Motor neuron (in vitro differentiated cells): ENCODE results near the gene USP24. TPM values are rescaled to one million over a fixed set of nuclear protein-coding genes. Genes with fewer than 3 reads are reported as not detected.

Experiments
- ATAC-seq, 8 experiments: fragments of 200-7000 bp; cut with Tn5 transposase; replicated peaks in 6 of 8; 2 replicates each; pipeline ENCODE4 v1.8.0; 2021; ENCODE audit warnings: mild to moderate bottlenecking in 8 of 8, moderate library complexity in 8 of 8
- H3K27ac ChIP-seq, 2 donors: fragments of 250-450 bp; sonication (Bioruptor Pico); 2 replicates each; pipeline ENCODE4 v1.9.0; 2021; ENCODE audit warnings: antibody characterized with exemption in 2 of 2, mild to moderate bottlenecking in 2 of 2, moderate library complexity in 1 of 2
- H3K4me1 ChIP-seq, 2 donors: fragments of 250-450 bp; sonication (Bioruptor Pico); replicated peaks in 1 of 2; 2 replicates each; pipeline ENCODE4 v1.6.1; 2021; ENCODE audit warnings: antibody characterized with exemption in 2 of 2, mild to moderate bottlenecking in 2 of 2, moderate library complexity in 1 of 2
- H3K4me3 ChIP-seq, 5 donors: fragments of 250-450 bp; sonication (Bioruptor Pico); 2 replicates each; pipeline ENCODE4 v1.9.0; 2021; ENCODE audit warnings: antibody characterized with exemption in 5 of 5, mild to moderate bottlenecking in 5 of 5, moderate library complexity in 4 of 5
- WGBS, 10 experiments: fragments of 450-650 bp; shearing (Covaris generic); methylation state at CpG; one replicate each; pipeline ENCODE4 v1.0.0; 2022; 5-methylcytosine and 5-hydroxymethylcytosine counted together
- in situ Hi-C, 9 experiments: fragments of 400-800 bp; cut with MboI; loops; one replicate each; pipeline ENCODE4 v1.15.0; 2021; ENCODE audit warnings: low sequenced_read_pairs in 9 of 9, low pct_unique_long_range_greater_than_20kb in 2 of 9; ENCODE audit not compliant: unreplicated experiment in 9 of 9
- total RNA-seq, 8 experiments: library from RNA; unstranded; fragments of 300-600 nt; gene quantifications; 2 replicates each; pipeline versions ENCODE4 v1.2.3 to v1.2.4, GENCODE V29; 2022

USP24 gene
- total RNA-seq, 8 experiments from 2014 or later, result 25.4 to 59.2 (median 46.5) TPM

DNA sequence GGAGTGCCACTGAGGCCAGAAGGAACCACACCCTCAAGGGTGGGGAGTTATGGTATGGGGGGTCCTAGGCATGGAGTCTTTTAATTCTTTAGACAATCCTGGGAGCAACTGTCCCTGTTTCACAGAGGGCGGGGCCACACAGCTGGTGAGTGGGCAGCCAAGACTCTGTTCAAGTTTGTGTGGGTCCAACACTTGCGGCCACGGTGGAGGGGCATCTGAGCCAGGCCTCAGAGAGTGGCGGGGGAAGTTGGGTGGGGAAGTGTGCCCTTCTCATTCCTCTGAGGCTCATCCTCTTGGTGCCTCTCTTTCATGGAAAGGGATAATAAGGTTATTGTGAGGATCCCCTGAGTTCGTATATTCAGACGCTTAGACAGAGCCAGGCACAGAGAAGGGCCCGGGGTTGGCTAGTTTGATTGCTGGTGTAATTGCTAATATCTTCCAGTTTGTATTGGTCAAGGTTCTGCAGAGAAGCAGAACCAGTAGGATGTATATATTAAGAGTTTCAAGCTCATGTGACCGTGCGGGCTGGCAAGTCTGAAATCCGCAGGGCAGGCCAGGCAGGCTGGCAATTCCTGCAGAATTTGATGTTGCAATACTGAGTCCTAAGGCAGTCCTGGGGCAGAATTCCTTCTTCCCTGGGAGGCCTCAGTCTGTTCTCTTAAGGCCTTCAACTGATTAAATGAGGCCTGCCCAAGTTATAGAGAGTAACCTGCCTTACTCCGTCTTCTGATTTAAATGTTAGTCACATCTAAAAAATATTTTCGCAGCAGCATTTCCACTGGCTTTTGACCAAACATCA, 159.9 kb downstream of the USP24 start:
- ATAC-seq, result no peak
- H3K4me1 ChIP-seq, result peaks cover 0 to 3% of the 10 kb centered on the region in 2 donors
- in situ Hi-C loops, result no loop called here
- WGBS, 10 experiments, result 67 to 100% (median 89%) methylated on average over 1 to 6 of the region's 12 CpGs; no CpG with 5 or more reads in 1 of the 10 experiments
- H3K4me3 ChIP-seq, result no peak overlapping the region
- no peak overlapping the region for H3K27ac ChIP-seq

GRCh38 chr1:55054396-55054795, 160.8 kb downstream of the USP24 start:
- WGBS, 10 experiments, result 95 to 100% (median 98%) methylated on average over 2 to 5 of the region's 5 CpGs; no CpG with 5 or more reads in 6 of the 10 experiments

GRCh38 chr1:55053265-55053954, 161.8 kb downstream of the USP24 start:
- H3K27ac ChIP-seq, result no peak overlapping the region
- in situ Hi-C loops, result no loop called here
- H3K4me1 ChIP-seq, result peaks cover 0 to 3% of the 10 kb centered on the region in 2 donors
- WGBS, 10 experiments, result 57 to 95% (median 66%) methylated on average over 1 to 5 of the region's 7 CpGs; no CpG with 5 or more reads in 5 of the 10 experiments
- H3K4me3 ChIP-seq, result no peak overlapping the region
- ATAC-seq, result no peak

More at GRCh38 chr1:55054396-55054795, 160.8 kb downstream of the USP24 start:
- no peak for ATAC-seq
- in situ Hi-C loops, result no loop called here
- H3K27ac ChIP-seq, result no peak overlapping the region
- H3K4me3 ChIP-seq, result no peak overlapping the region
- peaks cover 0 to 3% of the 10 kb centered on the region in 2 donors for H3K4me1 ChIP-seq

- H3K27ac ChIP-seq, result no peak overlapping the region
- peaks cover 0 to 3% of the 10 kb centered on the region in 2 donors for H3K4me1 ChIP-seq
- in situ Hi-C loops, result no loop called here
- WGBS, 10 experiments, result 38 to 92% (median 77%) methylated on average over 3 to 22 of the region's 29 CpGs; no CpG with 5 or more reads in 4 of the 10 experiments
- no peak overlapping the region for H3K4me3 ChIP-seq
- ATAC-seq, result no peak
Observed at GRCh38 chr1:55052221-55053142, 162.7 kb downstream of the USP24 start.

GRCh38 chr1:55051621-55052020, 163.5 kb downstream of the USP24 start:
- Histone ChIP-seq H3K4me3 (no peak overlapping the region), H3K4me1 (peaks cover 0 to 3% of the 10 kb centered on the region in 2 donors), H3K27ac (no peak overlapping the region)
- no peak for ATAC-seq
- in situ Hi-C loops, result no loop called here
- 57 to 100% (median 76%) methylated on average over 2 to 9 of the region's 9 CpGs; no CpG with 5 or more reads in 3 of the 10 experiments for WGBS, 10 experiments

DNA sequence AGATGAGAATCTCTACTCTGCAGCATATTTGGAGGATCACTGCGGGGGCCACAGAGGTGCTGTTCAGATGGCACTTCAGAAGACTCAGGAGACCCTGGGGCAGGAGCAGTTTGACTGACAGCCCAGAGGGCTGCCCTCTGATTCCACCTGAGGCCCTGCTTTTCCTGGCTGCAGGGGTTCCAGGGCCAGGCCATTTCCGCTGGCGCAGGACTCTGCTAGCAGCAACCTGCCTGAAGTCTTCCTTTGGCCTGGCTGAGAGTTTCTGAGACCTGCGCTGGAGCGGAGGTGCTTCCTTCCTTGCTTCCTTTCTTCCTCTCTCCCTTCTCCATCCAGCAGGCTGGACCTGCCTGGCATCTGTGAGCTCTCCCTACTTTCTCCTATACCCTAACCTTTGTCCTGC, 164.0 kb downstream of the USP24 start:
- in situ Hi-C loops, result no loop called here
- Histone ChIP-seq H3K27ac (no peak overlapping the region), H3K4me1 (peaks cover 0 to 3% of the 10 kb centered on the region in 2 donors), H3K4me3 (no peak overlapping the region)
- no peak for ATAC-seq
- WGBS, 10 experiments, result 93 to 100% (median 100%) methylated on average over 1 to 4 of the region's 5 CpGs; no CpG with 5 or more reads in 5 of the 10 experiments

DNA sequence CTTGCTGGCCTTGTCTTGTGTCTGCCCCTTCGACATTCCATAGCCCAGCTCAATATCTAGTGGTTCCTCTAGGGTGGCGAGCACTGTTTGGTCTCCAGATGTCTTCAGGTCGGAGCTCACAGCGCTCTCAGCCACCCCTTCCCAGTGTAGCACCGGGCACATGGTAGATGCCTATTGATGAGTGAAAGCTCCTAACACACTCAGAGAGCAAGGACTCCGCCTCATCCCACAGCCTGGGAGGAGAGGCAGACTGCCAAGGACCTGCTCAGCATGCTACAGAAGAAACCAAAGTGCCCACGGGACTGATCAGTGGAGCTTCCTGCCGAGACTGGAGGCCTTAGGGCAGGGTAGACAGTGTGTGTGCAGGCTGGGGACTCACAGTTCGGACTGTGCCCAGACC, 164.9 kb downstream of the USP24 start:
- in situ Hi-C loops, result no loop called here
- Histone ChIP-seq H3K4me1 (peaks cover 0 to 3% of the 10 kb centered on the region in 2 donors), H3K27ac (no peak overlapping the region), H3K4me3 (no peak overlapping the region)
- 40 to 100% (median 80%) methylated on average over 1 to 6 of the region's 9 CpGs; no CpG with 5 or more reads in 3 of the 10 experiments for WGBS, 10 experiments
- ATAC-seq, result peak in 5 of 8 experiments; percentile 24 to 93 (median 54)

GRCh38 chr1:55049914-55050278, 165.3 kb downstream of the USP24 start:
- 54 to 100% (median 82%) methylated on average over 1 to 6 of the region's 9 CpGs; no CpG with 5 or more reads in 5 of the 10 experiments for WGBS, 10 experiments
- Histone ChIP-seq H3K27ac (no peak overlapping the region), H3K4me3 (no peak overlapping the region), H3K4me1 (peaks cover 0 to 3% of the 10 kb centered on the region in 2 donors)
- peak in 2 of 8 experiments; percentile 12 to 18 for ATAC-seq
- in situ Hi-C loops, result no loop called here

GRCh38 chr1:55049271-55049913, 165.8 kb downstream of the USP24 start:
- in situ Hi-C loops, result no loop called here
- Histone ChIP-seq H3K27ac (no peak overlapping the region), H3K4me3 (no peak overlapping the region), H3K4me1 (peaks cover 0 to 3% of the 10 kb centered on the region in 2 donors)
- WGBS, 10 experiments, result 67 to 95% (median 80%) methylated on average over 1 to 3 of the region's 9 CpGs; no CpG with 5 or more reads in 5 of the 10 experiments
- ATAC-seq, result peak in 1 of 8 experiments; percentile 14

DNA sequence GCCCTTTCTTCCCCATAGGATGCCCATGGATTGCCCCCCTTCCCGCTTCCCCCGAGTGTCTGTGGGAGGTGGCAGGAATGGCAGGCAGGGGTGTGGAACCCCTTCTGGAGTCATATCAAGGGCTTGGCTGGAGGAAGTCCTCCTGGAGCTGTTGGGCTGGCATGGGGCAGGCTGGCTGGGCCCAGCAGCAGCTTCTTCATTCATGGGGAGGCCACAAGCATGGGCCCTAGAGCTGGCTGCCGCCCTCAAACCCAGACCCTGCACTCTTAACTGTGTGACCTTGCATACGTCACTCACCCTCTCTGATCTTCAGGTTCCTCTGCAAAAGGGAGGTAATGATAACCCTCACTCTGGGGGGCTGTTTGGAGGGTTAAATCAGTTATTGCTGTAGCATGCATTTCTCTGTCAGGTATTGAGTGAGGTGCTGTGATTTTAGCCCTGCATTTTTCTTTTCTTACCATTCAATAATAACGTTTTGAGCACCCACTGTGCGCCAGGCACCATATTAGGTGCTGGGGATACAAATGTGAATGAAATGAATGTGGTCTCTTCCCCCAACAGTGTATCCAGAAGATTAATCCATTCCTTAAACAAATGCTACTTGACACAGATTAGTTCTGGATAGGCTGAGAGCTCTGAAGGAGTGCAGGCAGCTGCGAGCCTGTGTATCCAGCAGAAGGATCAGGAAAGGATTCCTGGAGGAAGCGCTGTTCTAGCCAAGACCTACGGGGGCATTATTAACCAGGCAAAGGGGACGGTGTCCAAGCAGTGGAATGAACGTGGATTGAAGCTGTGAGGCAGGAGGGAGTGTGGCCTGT, 166.5 kb downstream of the USP24 start:
- no peak for ATAC-seq
- Histone ChIP-seq H3K4me1 (peaks cover 0 to 3% of the 10 kb centered on the region in 2 donors), H3K27ac (no peak overlapping the region), H3K4me3 (no peak overlapping the region)
- 60 to 93% (median 86%) methylated on average over 2 to 7 of the region's 11 CpGs; no CpG with 5 or more reads in 1 of the 10 experiments for WGBS, 10 experiments
- in situ Hi-C loops, result no loop called here

DNA sequence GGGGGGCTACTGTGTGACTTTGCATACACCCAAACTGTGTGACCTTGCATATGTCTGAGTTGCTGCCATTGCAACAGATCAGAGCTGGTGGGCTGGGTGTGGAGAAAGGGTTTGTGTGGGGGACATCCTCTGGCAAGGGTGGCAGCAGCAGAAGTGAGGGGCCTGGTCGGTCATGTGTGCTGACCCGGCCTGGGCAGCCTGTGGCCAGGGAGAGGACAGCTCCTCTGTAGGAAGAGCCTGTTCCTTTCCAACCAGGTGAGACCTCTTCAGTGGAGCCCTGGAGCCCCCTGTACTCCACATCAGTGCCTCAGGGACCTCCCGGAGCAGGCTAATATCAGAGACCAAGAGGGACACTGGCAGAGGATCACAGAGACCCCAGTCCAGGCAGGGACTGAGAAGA, 167.6 kb downstream of the USP24 start:
- no peak overlapping the region for H3K4me3 ChIP-seq
- no peak for ATAC-seq
- in situ Hi-C loops, result no loop called here

More for the DNA sequence above, 167.6 kb downstream of the USP24 start:
- 80 to 100% (median 80%) methylated on average over 1 to 2 of the region's 3 CpGs; no CpG with 5 or more reads in 7 of the 10 experiments for WGBS, 10 experiments
- Histone ChIP-seq H3K27ac (no peak overlapping the region), H3K4me1 (no peaks in the 10 kb centered on the region)
